GM12873 (cell line): ENCODE measurements around the gene UMAD1.
A peak's percentile ranks its signal among the peaks of the same experiment; 100 is the strongest.

Experiments used
- CTCF ChIP-seq: IDR thresholded peaks from 2 replicates; pipeline ENCODE4 v1.5.1; 2012; ENCODE audit warnings: low read depth, mild to moderate bottlenecking, moderate library complexity, low read length, control low read depth; ENCODE audit not compliant: insufficient read depth; ENCODE audit errors: missing control alignments

Gene UMAD1

DNA sequence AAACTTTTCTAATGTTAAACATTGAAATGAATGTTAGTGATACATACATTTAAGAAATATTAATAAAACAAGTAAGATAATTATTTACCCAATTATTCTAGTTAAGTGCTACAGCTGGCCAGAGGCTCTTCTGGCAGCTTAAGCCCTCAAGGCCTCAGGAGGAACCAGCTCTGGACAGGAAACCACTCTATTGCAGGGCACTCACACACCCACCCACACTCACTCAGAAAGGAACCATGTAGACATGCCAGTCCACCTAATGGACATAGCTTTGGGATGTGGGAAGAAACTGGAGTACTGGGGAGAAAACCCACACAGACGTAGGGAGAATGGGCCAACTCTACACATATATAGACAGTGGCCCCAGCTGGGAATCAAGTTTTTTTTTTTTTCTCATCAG is 28.2 kb downstream of the UMAD1 start:
- no peak for TF ChIP-seq CTCF

- TF ChIP-seq CTCF: no peak
Measured at GRCh38 chr7:7670490-7670889, 29.9 kb downstream of the UMAD1 start.

- no peak for TF ChIP-seq CTCF
Measured at GRCh38 chr7:7671361-7671760, 30.8 kb downstream of the UMAD1 start.

DNA sequence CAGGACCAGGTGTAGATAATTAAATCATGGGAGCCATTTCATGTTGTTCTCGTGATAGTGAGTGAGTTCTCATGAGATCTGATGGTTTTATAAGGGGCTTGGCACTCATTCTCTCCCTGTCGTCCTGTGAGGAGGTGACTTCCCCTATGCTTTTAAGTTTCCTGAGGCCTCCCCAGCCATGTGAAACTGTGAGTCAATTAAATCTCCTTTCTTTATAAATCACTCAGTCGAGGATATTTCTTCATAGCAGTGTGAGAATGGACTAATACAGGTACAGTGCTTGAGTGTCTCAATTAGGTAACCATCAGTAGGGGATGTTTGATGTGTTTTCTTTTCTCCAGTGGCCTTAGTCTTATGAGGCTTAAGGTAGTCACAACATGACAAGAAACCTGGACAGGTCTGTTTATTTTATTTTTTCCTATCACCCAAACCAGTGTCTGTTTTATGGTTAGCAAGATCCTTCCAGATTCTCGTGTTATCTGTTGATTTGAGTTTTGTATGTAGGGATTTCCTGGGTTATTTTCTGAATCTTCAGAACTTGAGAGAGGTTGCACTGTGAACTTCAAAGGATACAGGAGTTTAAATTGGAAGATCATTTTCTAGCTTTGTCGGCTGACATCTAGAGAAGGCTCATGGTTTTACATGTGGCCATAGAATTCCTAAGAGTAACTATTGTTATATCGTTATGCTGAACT is 32.1 kb downstream of the UMAD1 start:
- TF ChIP-seq CTCF: no peak

GRCh38 chr7:7673240-7673550 is 32.6 kb downstream of the UMAD1 start:
- no peak for TF ChIP-seq CTCF

GRCh38 chr7:7675686-7676085 is 35.1 kb downstream of the UMAD1 start:
- no peak for TF ChIP-seq CTCF

- peak; percentile 48 for TF ChIP-seq CTCF
Measured at GRCh38 chr7:7681191-7681935, 40.8 kb downstream of the UMAD1 start.
